OCI-LY3 (cell line): Measurements from ENCODE around the gene CFI.

Experiments used
- CTCF ChIP-seq: fragments of 200-600, 300-600 bp; sonication (generic); IDR thresholded peaks from 2 replicates; pipeline ENCODE4 v1.5.1; 2014; ENCODE audit warnings: antibody characterized with exemption, low read length, low read depth
- EZH2phosphoT487 ChIP-seq: fragments of 200-600 bp; shearing (Covaris generic); IDR thresholded peaks from 2 replicates; pipeline ENCODE4 v1.6.1; 2018; ENCODE audit warnings: antibody characterized with exemption, mixed run types, low read depth

DNA sequence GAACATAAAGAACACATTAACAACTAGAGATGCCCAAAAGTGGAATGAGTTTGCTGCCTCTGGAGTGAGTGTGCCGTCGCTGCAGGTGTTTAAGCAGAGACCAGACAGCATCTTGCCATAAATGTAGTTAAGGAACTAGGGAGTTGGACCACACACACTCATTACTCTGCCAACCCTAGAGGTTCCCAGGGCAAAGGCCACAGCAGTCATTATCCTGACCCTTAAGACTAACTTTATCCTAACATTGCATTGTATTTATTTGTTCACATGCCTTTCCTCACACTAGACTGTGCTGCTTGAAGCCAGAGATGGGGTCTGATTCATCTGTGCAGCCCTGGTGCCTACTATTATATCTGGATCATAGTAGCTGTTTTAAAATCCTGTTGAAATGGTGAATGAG is 55.1 kb downstream of the CFI start:
- TF ChIP-seq CTCF (no peak), EZH2phosphoT487 (no peak)
